ENCODE results near the gene RUNX2. TPM values are rescaled to one million over a fixed set of nuclear protein-coding genes. Genes with fewer than 3 reads are reported as not detected.

The RUNX2 gene
- total and polyA plus RNA-seq, 9 of the 15 experiments (the other 6 are each of a cell fraction or from before 2014, with no cell fraction given) = 0.29 to 1.00 (median 0.43) TPM

DNA sequence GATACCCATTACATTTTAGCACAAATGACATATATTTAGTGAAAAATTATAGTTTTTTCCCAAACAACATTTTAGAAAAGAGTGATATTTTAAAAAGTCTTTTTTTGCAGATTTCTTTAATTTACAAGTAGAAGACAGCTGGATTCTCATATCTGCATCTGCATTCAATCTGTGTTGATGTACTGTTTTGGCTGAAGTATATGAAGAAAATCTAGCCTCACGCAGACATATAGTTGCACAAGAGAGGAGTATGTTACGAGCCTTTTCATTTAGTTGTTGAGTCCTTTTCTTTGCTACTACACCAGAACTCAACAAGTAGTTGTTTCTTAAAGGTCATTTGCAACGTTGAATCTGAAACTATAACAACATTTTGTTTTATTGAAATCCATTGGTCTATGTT is 363.9 kb downstream of the RUNX2 start:
- Histone ChIP-seq H3K79me2 (ENCODE audit: control insufficient read depth, insufficient read depth, low read length) (no peaks in the 10 kb centered on the region), H2AFZ (ENCODE audit: low read depth, low read length) (no peak overlapping the region), H3K9me3 (replicated peaks; ENCODE audit: control insufficient read depth, insufficient read depth, low read depth, low read length) (no peaks in the 10 kb centered on the region), H3K9ac (ENCODE audit: insufficient read depth in 1 of 2, low read depth in 2 of 2, low read length in 2 of 2) (no peak overlapping the region), H3K4me2 (ENCODE audit: insufficient read depth, low read length) (no peak overlapping the region), H3K36me3 (ENCODE audit: control insufficient read depth, insufficient read depth, low read length) (no peaks in the 10 kb centered on the region), H3K27me3 (ENCODE audit: control insufficient read depth in 2 of 2, insufficient read depth in 2 of 2, low read length in 2 of 2) (peaks cover 0 to 14% of the 10 kb centered on the region in 2 experiments; a peak in 2 of 5 replicates), H3K9me1 (ENCODE audit: control insufficient read depth, insufficient read depth, low read length) (no peaks in the 10 kb centered on the region), H4K20me1 (replicated peaks; ENCODE audit: control insufficient read depth, insufficient read depth, low read length) (no peaks in the 10 kb centered on the region; the same call in 1 of the 2 replicates), H3K4me3 (no peak overlapping the region), H3K27ac (ENCODE audit: extremely low read depth, low read depth, low read length) (no peak overlapping the region), H3K4me1 (replicated peaks in 1 of 2; ENCODE audit: control insufficient read depth in 2 of 2, insufficient read depth in 2 of 2, low read length in 2 of 2) (no peaks in the 10 kb centered on the region)
- WGBS (ENCODE audit: insufficient coverage, low coverage, missing lambda C conversion rate) = 4% methylated on average over 3 of the region's 3 CpGs
- DNase-seq (ENCODE audit: extremely low read depth in 1 of 4, low spot score in 3 of 4) (no peak), ATAC-seq (no peak), FAIRE-seq (no peak)
- ChIA-PET POLR2A (no interaction called here), CTCF (ENCODE audit: low intra/inter-chr PET ratio) (no interaction called here)
- in situ Hi-C loops (cut with MboI) (no loop called here), intact Hi-C loops (cut with micrococcal nuclease) (no loop called here)
- no TSS peak for BruUV-seq (replicated peaks)
- TF ChIP-seq BRCA1 (IDR thresholded peaks at IDR 0.05) = no peak
- TF ChIP-seq BRCA1 (CRISPR knock-in tag; IDR thresholded peaks at IDR 0.05) = no peak
- TF ChIP-seq MITF (IDR thresholded peaks at IDR 0.05) = no peak
- no peak for TF ChIP-seq ZNF668 (CRISPR knock-in tag; IDR thresholded peaks at IDR 0.05)
- no peak for TF ChIP-seq MTF1 (CRISPR knock-in tag; IDR thresholded peaks at IDR 0.05; ENCODE audit: borderline replicate concordance)
- TF ChIP-seq GTF2E2 (tag; IDR thresholded peaks at IDR 0.05) = no peak
- TF ChIP-seq TCF7L2 (IDR thresholded peaks at IDR 0.05; ENCODE audit: low read depth, low read length) = no peak
- TF ChIP-seq, protein P1, sequence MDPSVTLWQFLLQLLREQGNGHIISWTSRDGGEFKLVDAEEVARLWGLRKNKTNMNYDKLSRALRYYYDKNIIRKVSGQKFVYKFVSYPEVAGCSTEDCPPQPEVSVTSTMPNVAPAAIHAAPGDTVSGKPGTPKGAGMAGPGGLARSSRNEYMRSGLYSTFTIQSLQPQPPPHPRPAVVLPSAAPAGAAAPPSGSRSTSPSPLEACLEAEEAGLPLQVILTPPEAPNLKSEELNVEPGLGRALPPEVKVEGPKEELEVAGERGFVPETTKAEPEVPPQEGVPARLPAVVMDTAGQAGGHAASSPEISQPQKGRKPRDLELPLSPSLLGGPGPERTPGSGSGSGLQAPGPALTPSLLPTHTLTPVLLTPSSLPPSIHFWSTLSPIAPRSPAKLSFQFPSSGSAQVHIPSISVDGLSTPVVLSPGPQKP (CRISPR knock-in tag; IDR thresholded peaks at IDR 0.05) = no peak
- no peak for TF ChIP-seq BCOR (IDR thresholded peaks at IDR 0.05)
- TF ChIP-seq PURB (CRISPR knock-in tag; IDR thresholded peaks at IDR 0.05; ENCODE audit: low read depth) = no peak
- no peak for TF ChIP-seq NCOA4 (IDR thresholded peaks at IDR 0.05; ENCODE audit: partially characterized antibody)
- no peak for TF ChIP-seq ZKSCAN8 (CRISPR knock-in tag; IDR thresholded peaks at IDR 0.05)
- TF ChIP-seq, protein P2, sequence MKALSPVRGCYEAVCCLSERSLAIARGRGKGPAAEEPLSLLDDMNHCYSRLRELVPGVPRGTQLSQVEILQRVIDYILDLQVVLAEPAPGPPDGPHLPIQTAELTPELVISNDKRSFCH (CRISPR knock-in tag; IDR thresholded peaks at IDR 0.05) = no peak
- TF ChIP-seq, protein P2 (tag; IDR thresholded peaks at IDR 0.05) = no peak
- no peak for TF ChIP-seq CBX8 (IDR thresholded peaks at IDR 0.05; ENCODE audit: borderline replicate concordance, extremely low read depth, low read depth, low read length, poor library complexity, severe bottlenecking)
- no peak for TF ChIP-seq ZNF740 (CRISPR knock-in tag; IDR thresholded peaks at IDR 0.05)
- no peak for TF ChIP-seq ZNF740 (tag; IDR thresholded peaks at IDR 0.05)
- no peak for TF ChIP-seq IFI16 (CRISPR knock-in tag; IDR thresholded peaks at IDR 0.05)
- no peak for TF ChIP-seq NFATC3 (IDR thresholded peaks at IDR 0.05)

All from K562 (cell line).